Measurements from ENCODE around the gene ACTR1B.

GRCh38 chr2:97656129-97656755, 7.6 kb downstream of the ACTR1B start:
- no peak for TF ChIP-seq CTCF (IDR thresholded peaks at IDR 0.05)
- no peak for TF ChIP-seq POLR2A (IDR thresholded peaks at IDR 0.05)
- TF ChIP-seq POLR2AphosphoS5 (IDR thresholded peaks at IDR 0.05; ENCODE audit: insufficient read depth in 1 of 2, low read depth in 1 of 2) = no peak
